PC-9 (cell line): ENCODE data around the gene PITRM1.

Experiments used
- CTCF ChIP-seq: fragments of 200-600 bp; sonication (generic); conservative IDR thresholded peaks from 2 replicates; pipeline ENCODE4 v1.6.1; 2017; ENCODE audit warnings: mixed run types, antibody characterized with exemption, mild to moderate bottlenecking, moderate library complexity
- EZH2 ChIP-seq: fragments of 200-600 bp; sonication (generic); IDR thresholded peaks from 2 replicates; pipeline ENCODE4 v1.8.0; 2017; ENCODE audit warnings: antibody characterized with exemption, low read depth

GRCh38 chr10:3110782-3111620 lies 61.6 kb downstream of the PITRM1 start:
- no peak for TF ChIP-seq CTCF
- no peak for TF ChIP-seq EZH2
